GM12878 (cell line): ENCODE data around the gene NEAT1. TPM values are rescaled to one million over a fixed set of nuclear protein-coding genes. Genes with fewer than 3 reads are reported as not detected.

Source experiments
- ATF2 ChIP-seq: IDR thresholded peaks from 2 replicates; pipeline ENCODE4 v1.6.1; 2012; ENCODE audit warnings: low read length, inconsistent platforms
- IKZF2 ChIP-seq, 2 experiments: fragments of 450-650 bp; IDR thresholded peaks; 2 replicates each; pipeline ENCODE4 v1.6.1; 2017; ENCODE audit warnings: mild to moderate bottlenecking in 2 of 2, moderate library complexity in 2 of 2
- MTA2 ChIP-seq: fragments of 450-650 bp; IDR thresholded peaks from 2 replicates; pipeline ENCODE4 v1.6.1; 2016; ENCODE audit warnings: low read depth, mild to moderate bottlenecking, moderate library complexity
- PBX3 ChIP-seq: IDR thresholded peaks from 2 replicates; pipeline ENCODE4 v1.6.1; 2011; ENCODE audit warnings: mild to moderate bottlenecking, low read depth, low read length, moderate library complexity; ENCODE audit not compliant: insufficient replicate concordance
- WRNIP1 ChIP-seq: IDR thresholded peaks from 2 replicates; pipeline ENCODE4 v1.6.1; 2011; ENCODE audit warnings: low read depth, low read length, improper control_type of control experiment, borderline replicate concordance
- ZZZ3 ChIP-seq: IDR thresholded peaks from 2 replicates; pipeline ENCODE4 v1.6.1; 2011; ENCODE audit warnings: low read depth; ENCODE audit not compliant: control insufficient read depth, insufficient read length
- polyA plus RNA-seq, 11 experiments: library from polyadenylated mRNA; depleted of rRNA in 4 of 11; unstranded in 6 of 11; stranded (reverse) in 5 of 11; fragments of >200 nt; fragmentation: Nextera tagmentation in 4 of 11; fragmentation: Illumina TruSeq in 1 of 11; extraction: Ambion mirVana in 4 of 11; extraction: Trizol in 1 of 11; gene quantifications; 1 replicate in 1 of 11; 2 replicates in 10 of 11; pipeline versions ENCODE4 v1.2.1 to v1.2.3, GENCODE V29; 2011 to 2016; ENCODE audit warnings: inconsistent platforms in 2 of 11, missing spikeins in 2 of 11, low read depth in 1 of 11
- total RNA-seq, 4 experiments: library from RNA; depleted of rRNA in 3 of 4; stranded (reverse); fragments of >200 nt in 3 of 4; fragmentation: Illumina TruSeq in 1 of 4; extraction: Trizol in 1 of 4; gene quantifications; 2 replicates each; pipeline versions ENCODE4 v1.2.1 to v1.2.3, GENCODE V29; 2013 to 2021
- TF ChIP-seq, protein P1 (sequence below): fragments of 150-350 bp; IDR thresholded peaks from 2 replicates; pipeline ENCODE4 v1.6.1; 2016; ENCODE audit warnings: low read depth, low read length
- TF ChIP-seq, protein P2 (sequence below): fragments of 450-650 bp; IDR thresholded peaks from 2 replicates; pipeline ENCODE4 v1.6.1; 2017; ENCODE audit warnings: low read depth, mild to moderate bottlenecking, moderate library complexity

Gene NEAT1
- total and polyA plus RNA-seq, 10 of the 15 experiments (the other 5 are each of a cell fraction or from before 2014, with no cell fraction given): 13.6 to 328 (median 69.4) TPM

DNA sequence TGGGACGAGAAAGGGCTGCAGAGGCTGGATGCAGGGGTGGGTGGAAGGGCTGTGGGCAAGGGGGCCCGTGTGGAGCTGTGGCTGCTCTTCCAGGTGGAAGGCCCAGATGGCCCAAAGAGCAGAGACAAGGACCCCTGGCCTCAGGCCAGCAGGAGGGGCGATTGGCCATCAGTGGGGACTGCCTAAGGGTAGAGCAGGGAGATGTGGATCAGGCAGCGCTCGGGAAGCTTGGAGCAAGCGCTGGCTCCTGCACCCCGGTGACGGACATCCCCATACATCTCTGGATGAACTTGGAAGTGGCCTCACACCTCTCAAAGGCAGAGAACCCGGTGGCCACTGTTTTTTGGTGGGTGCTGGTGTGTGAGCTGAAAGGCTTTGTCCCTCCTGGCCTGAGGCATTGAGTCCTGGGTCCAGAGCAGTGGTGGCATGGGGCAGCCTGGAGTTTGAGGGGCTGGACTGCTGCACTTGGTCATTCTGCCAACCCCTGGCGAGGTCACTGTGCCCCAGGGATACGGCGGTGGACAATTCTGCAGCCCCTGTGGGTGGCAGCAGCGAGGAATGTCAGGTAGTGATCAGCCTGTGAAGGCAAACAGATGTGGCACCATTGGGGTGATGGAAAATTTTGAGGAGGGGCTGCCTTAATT lies 30.3 kb upstream of the NEAT1 start (continued):
- TF ChIP-seq, protein P1, sequence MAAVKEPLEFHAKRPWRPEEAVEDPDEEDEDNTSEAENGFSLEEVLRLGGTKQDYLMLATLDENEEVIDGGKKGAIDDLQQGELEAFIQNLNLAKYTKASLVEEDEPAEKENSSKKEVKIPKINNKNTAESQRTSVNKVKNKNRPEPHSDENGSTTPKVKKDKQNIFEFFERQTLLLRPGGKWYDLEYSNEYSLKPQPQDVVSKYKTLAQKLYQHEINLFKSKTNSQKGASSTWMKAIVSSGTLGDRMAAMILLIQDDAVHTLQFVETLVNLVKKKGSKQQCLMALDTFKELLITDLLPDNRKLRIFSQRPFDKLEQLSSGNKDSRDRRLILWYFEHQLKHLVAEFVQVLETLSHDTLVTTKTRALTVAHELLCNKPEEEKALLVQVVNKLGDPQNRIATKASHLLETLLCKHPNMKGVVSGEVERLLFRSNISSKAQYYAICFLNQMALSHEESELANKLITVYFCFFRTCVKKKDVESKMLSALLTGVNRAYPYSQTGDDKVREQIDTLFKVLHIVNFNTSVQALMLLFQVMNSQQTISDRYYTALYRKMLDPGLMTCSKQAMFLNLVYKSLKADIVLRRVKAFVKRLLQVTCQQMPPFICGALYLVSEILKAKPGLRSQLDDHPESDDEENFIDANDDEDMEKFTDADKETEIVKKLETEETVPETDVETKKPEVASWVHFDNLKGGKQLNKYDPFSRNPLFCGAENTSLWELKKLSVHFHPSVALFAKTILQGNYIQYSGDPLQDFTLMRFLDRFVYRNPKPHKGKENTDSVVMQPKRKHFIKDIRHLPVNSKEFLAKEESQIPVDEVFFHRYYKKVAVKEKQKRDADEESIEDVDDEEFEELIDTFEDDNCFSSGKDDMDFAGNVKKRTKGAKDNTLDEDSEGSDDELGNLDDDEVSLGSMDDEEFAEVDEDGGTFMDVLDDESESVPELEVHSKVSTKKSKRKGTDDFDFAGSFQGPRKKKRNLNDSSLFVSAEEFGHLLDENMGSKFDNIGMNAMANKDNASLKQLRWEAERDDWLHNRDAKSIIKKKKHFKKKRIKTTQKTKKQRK: no peak
- TF ChIP-seq WRNIP1: no peak
- no peak for TF ChIP-seq IKZF2 (IDR thresholded peaks at IDR 0.05)
- TF ChIP-seq ATF2: no peak
- TF ChIP-seq, protein P2, sequence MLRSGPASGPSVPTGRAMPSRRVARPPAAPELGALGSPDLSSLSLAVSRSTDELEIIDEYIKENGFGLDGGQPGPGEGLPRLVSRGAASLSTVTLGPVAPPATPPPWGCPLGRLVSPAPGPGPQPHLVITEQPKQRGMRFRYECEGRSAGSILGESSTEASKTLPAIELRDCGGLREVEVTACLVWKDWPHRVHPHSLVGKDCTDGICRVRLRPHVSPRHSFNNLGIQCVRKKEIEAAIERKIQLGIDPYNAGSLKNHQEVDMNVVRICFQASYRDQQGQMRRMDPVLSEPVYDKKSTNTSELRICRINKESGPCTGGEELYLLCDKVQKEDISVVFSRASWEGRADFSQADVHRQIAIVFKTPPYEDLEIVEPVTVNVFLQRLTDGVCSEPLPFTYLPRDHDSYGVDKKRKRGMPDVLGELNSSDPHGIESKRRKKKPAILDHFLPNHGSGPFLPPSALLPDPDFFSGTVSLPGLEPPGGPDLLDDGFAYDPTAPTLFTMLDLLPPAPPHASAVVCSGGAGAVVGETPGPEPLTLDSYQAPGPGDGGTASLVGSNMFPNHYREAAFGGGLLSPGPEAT: no peak
- TF ChIP-seq PBX3: no peak
- TF ChIP-seq MTA2: no peak
- no peak for TF ChIP-seq ZZZ3
- TF ChIP-seq, all 136 proteins: peak for 0
